Loucy (cell line): ENCODE data around the gene ARHGAP27.

Experiments
- H2AFZ ChIP-seq: fragments of 200-600 bp; sonication (generic); 2 replicates; pipeline ENCODE4 v1.6.0; 2016; ENCODE audit warnings: antibody characterized with exemption, mild to moderate bottlenecking, low read length, moderate library complexity
- H3F3A ChIP-seq: fragments of 200-600 bp; 2 replicates; pipeline ENCODE4 v1.6.0; 2016; ENCODE audit warnings: antibody characterized with exemption, low read depth, mild to moderate bottlenecking
- H3K27me3 ChIP-seq: fragments of 200-600 bp; sonication (generic); 2 replicates; pipeline ENCODE4 v1.6.1; 2014; ENCODE audit warnings: low read length, mild to moderate bottlenecking; ENCODE audit not compliant: insufficient read depth, poor library complexity, severe bottlenecking
- H3K36me3 ChIP-seq: fragments of 200-600 bp; sonication (generic); 2 replicates; pipeline ENCODE4 v1.6.1; 2016; ENCODE audit warnings: low read length; ENCODE audit not compliant: insufficient read depth
- H3K4me1 ChIP-seq: fragments of 200-600 bp; sonication (generic); 2 replicates; pipeline ENCODE4 v1.5.1; 2014; ENCODE audit warnings: low read length, mild to moderate bottlenecking; ENCODE audit not compliant: insufficient read depth, poor library complexity, severe bottlenecking
- H3K4me2 ChIP-seq: fragments of 200-600 bp; sonication (generic); 2 replicates; pipeline ENCODE4 v1.6.0; 2014; ENCODE audit warnings: antibody characterized with exemption, low read length, low read depth, mild to moderate bottlenecking; ENCODE audit not compliant: poor library complexity, severe bottlenecking
- H3K4me3 ChIP-seq: fragments of 200-600 bp; sonication (generic); 2 replicates; pipeline ENCODE4 v1.5.1; 2014; ENCODE audit warnings: low read length, mild to moderate bottlenecking, mixed read lengths; ENCODE audit not compliant: poor library complexity, severe bottlenecking
- H3K79me2 ChIP-seq: fragments of 200-600 bp; sonication (generic); 2 replicates; pipeline ENCODE4 v1.6.1; 2014; ENCODE audit warnings: low read length; ENCODE audit not compliant: insufficient read depth
- H3K9ac ChIP-seq: fragments of 200-600 bp; sonication (generic); 2 replicates; pipeline ENCODE4 v1.6.0; 2014; ENCODE audit warnings: mild to moderate bottlenecking, low read depth, low read length, moderate library complexity; ENCODE audit not compliant: poor library complexity, severe bottlenecking
- H3K9me2 ChIP-seq: fragments of 200-600 bp; sonication (generic); replicated peaks from 2 replicates; pipeline ENCODE4 v1.6.1; 2016; ENCODE audit warnings: low read depth, low read length, mixed read lengths
- H3K9me3 ChIP-seq: fragments of 200-600 bp; sonication (generic); 2 replicates; pipeline ENCODE4 v1.6.1; 2014; ENCODE audit warnings: mild to moderate bottlenecking, antibody characterized with exemption, low read length, low read depth; ENCODE audit not compliant: insufficient read depth
- H4K20me1 ChIP-seq: fragments of 200-600 bp; sonication (generic); 2 replicates; pipeline ENCODE4 v1.6.0; 2014; ENCODE audit warnings: antibody characterized with exemption, low read length, mild to moderate bottlenecking; ENCODE audit not compliant: insufficient read depth, poor library complexity, severe bottlenecking
- CTCF ChIP-seq: fragments of 200-600 bp; sonication (generic); conservative IDR thresholded peaks from 2 replicates; pipeline ENCODE4 v1.5.1; 2014; ENCODE audit warnings: mild to moderate bottlenecking, antibody characterized with exemption, low read length
- EZH2phosphoT487 ChIP-seq: fragments of 200-600 bp; IDR thresholded peaks from 2 replicates; pipeline ENCODE4 v1.6.1; 2018; ENCODE audit warnings: antibody characterized with exemption, mild to moderate bottlenecking, moderate library complexity, borderline replicate concordance

The ARHGAP27 gene

GRCh38 chr17:45377401-45377800, 55.3 kb downstream of the ARHGAP27 start:
- Histone ChIP-seq H3F3A (no peaks in the 10 kb centered on the region), H3K27me3 (no peaks in the 10 kb centered on the region), H3K9ac (no peak overlapping the region), H3K36me3 (no peaks in the 10 kb centered on the region), H4K20me1 (no peaks in the 10 kb centered on the region), H3K4me2 (no peak overlapping the region), H2AFZ (no peak overlapping the region), H3K4me1 (no peaks in the 10 kb centered on the region), H3K9me2 (no peaks in the 10 kb centered on the region), H3K4me3 (no peak overlapping the region), H3K9me3 (no peaks in the 10 kb centered on the region), H3K79me2 (no peaks in the 10 kb centered on the region)
- TF ChIP-seq CTCF, result no peak
- no peak for TF ChIP-seq EZH2phosphoT487

- no peak overlapping the region for H2AFZ ChIP-seq
- no peak overlapping the region for H3K4me3 ChIP-seq
- H3K4me2 ChIP-seq, result no peak overlapping the region
Observed at GRCh38 chr17:45376171-45377005, 56.3 kb downstream of the ARHGAP27 start.

GRCh38 chr17:45374501-45374900, 58.2 kb downstream of the ARHGAP27 start:
- Histone ChIP-seq H3K4me1 (no peaks in the 10 kb centered on the region), H3K9me3 (no peaks in the 10 kb centered on the region), H3K36me3 (no peaks in the 10 kb centered on the region), H3F3A (no peaks in the 10 kb centered on the region), H4K20me1 (no peaks in the 10 kb centered on the region), H3K27me3 (no peaks in the 10 kb centered on the region), H3K9me2 (no peaks in the 10 kb centered on the region), H3K4me3 (no peak overlapping the region), H3K4me2 (no peak overlapping the region), H3K9ac (no peak overlapping the region), H3K79me2 (no peaks in the 10 kb centered on the region), H2AFZ (no peak overlapping the region)
- no peak for TF ChIP-seq EZH2phosphoT487
- TF ChIP-seq CTCF, result no peak

More at GRCh38 chr17:45376171-45377005, 56.3 kb downstream of the ARHGAP27 start:
- H3K9me2 ChIP-seq, result no peaks in the 10 kb centered on the region
- no peaks in the 10 kb centered on the region for H3K27me3 ChIP-seq
- TF ChIP-seq EZH2phosphoT487, result no peak
- no peak for TF ChIP-seq CTCF
- H4K20me1 ChIP-seq, result no peaks in the 10 kb centered on the region
- H3K79me2 ChIP-seq, result no peaks in the 10 kb centered on the region
- H3K9me3 ChIP-seq, result no peaks in the 10 kb centered on the region
- H3K36me3 ChIP-seq, result no peaks in the 10 kb centered on the region
- no peaks in the 10 kb centered on the region for H3K4me1 ChIP-seq
- no peak overlapping the region for H3K9ac ChIP-seq
- no peaks in the 10 kb centered on the region for H3F3A ChIP-seq
